ENCODE data around the gene RPL5. TPM values are rescaled to one million over a fixed set of nuclear protein-coding genes. Genes with fewer than 3 reads are reported as not detected.

The RPL5 gene
- total and polyA plus RNA-seq, 5 donors, result 670 to 1,138 (median 685) TPM

DNA sequence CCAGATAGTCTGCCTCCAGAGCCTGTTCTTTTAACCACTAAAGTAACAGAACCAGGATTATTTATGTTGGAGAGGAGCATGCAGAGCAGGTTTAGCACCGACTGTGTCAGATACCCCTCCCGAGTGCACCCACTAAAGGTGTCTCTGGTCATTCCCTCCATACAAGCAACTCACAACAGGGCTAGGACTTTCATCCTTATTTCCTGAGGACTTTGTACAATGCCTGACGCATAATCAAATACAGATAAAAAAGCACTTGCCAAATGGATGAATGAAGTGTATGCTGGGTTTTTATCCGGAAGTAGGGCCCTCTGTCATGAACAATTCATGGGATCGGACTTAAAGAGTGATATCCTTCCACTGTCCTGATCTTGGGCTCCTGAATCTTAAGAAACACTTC, 26.0 kb downstream of the RPL5 start:
- Histone ChIP-seq H3K4me1 (ENCODE audit: control insufficient read depth, insufficient read depth, low read length) (no peaks in the 10 kb centered on the region), H3K27me3 (ENCODE audit: control insufficient read depth, insufficient read depth) (no peaks in the 10 kb centered on the region), H3K27ac (ENCODE audit: low read length) (no peak overlapping the region), H3K9me3 (ENCODE audit: control insufficient read depth, low read length) (no peaks in the 10 kb centered on the region), H3K4me3 (ENCODE audit: low read length) (no peak overlapping the region)
- intact Hi-C loops (cut with DNase I), result loop anchor here in 2 of 4 donors (2.0 kb wide), 2 partner anchors 135 to 137 kb away; no protein-coding TSS in a partner anchor
- ATAC-seq (no peak), DNase-seq (no peak)
- WGBS, result 78% methylated on average over 5 of the region's 5 CpGs

DNA sequence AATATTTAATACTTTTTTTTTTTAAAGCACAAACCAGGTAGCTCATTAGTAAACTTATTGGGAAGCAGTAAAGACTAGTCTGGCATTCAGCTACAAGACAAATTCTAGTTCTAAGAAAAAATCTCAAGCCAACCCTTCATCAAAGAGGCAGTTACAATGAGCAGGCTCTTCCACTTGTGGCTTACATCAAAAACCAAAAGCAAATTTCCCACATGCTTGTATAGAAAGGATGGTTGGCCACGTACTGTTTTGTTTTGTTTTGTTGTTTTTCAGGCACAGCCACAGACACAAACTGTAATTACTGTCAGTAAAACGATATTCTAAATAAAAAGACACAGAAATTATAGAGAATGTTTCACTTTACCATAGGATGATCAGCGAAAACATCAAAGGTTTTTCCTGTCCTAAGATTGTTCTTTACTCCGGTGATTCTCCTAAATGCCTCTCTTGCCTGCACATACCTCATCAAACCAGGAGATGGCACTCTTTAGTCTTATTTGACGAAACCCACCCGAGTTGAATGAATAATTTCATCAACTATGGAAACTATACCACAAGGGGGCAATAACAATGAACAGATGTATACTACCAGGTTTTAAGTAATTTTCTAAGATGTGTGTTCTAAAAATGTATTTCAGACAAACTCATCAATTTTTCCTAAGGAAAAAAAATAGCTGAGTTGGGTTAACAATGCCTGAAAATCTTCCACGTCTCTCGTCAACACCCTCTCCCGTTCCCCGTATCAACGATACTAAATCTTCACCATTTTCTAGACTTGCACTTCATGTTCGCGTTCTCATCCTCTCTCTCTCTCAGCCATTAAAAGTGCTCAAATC, 26.9 kb downstream of the RPL5 start:
- H3K27ac ChIP-seq (ENCODE audit: low read length), result no peak overlapping the region

DNA sequence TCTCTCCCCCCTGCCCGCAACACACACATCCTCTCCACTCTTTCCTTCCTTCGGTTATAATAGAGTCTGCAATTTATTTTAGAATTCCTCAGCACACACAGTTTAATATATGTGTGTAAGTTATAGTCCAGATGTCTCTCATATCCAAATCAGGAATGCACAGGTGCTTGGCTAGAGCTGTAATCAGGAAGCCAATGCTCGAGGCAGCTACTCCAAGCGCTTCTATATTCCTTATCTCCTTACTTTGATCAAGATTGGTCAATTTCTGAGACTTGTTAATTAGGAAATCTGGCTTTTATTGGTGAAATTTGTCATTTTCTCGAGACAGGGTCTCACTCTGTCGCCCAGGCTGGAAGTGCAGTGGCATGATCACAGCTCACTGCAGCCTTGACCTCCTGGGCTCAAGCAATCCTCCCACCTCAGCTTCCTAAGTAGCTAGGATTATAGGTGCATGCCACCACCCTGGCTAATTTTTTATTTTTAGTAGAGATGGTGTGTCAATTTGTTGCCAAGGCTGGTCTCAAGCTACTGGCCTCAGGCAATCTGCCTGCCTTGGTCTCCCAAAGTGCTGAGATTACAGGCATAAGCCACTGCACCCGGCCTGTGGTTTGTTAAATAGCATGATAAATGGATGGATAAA, 27.7 kb downstream of the RPL5 start:
- ATAC-seq (peak in 1 of 2 donors; percentile 20), DNase-seq (no peak)
- intact Hi-C loops (cut with DNase I), result loop anchor here (1.0 to 5.0 kb wide), 4 partner anchors 93 to 135 kb away; no protein-coding TSS in a partner anchor
- Histone ChIP-seq H3K4me3 (ENCODE audit: low read length) (peak overlapping the region; percentile 47), H3K27me3 (ENCODE audit: control insufficient read depth, insufficient read depth) (no peaks in the 10 kb centered on the region), H3K4me1 (ENCODE audit: control insufficient read depth, insufficient read depth, low read length) (no peaks in the 10 kb centered on the region), H3K27ac (ENCODE audit: low read length) (no peak overlapping the region), H3K9me3 (ENCODE audit: control insufficient read depth, low read length) (no peaks in the 10 kb centered on the region)
- WGBS, result 60% methylated on average over 7 of the region's 7 CpGs

More for the DNA sequence above, 26.9 kb downstream of the RPL5 start:
- DNase-seq, result no peak
- Histone ChIP-seq H3K4me3 (ENCODE audit: low read length) (peak overlapping the region; percentile 47), H3K9me3 (ENCODE audit: control insufficient read depth, low read length) (no peaks in the 10 kb centered on the region), H3K4me1 (ENCODE audit: control insufficient read depth, insufficient read depth, low read length) (no peaks in the 10 kb centered on the region), H3K27me3 (ENCODE audit: control insufficient read depth, insufficient read depth) (no peaks in the 10 kb centered on the region)
- WGBS, result 23% methylated on average over 13 of the region's 13 CpGs
- intact Hi-C loops (cut with DNase I), result loop anchor here (1.0 to 2.0 kb wide), 3 partner anchors 134 to 136 kb away; no protein-coding TSS in a partner anchor
- peak; percentile 76 to 78 for ATAC-seq

DNA sequence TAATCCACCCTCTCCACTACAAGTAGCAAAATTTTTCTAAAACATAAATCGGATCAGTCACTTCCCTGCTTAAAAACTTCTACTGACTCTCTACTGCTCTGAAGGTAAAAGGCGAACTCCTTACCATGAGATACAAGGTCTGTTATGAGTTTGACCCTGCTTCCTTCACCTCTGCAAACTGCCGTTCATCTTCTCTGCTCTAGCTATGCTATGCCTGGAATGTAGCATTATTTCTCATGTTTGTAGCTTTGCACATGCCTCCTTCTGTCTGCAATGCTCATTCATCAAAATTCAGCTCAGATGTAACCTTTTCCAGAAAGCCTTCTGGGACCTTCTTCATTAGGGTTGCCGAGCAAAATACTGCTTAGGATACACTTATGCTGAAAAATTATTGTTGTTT, 30.8 kb downstream of the RPL5 start:
- no peak for DNase-seq
- H3K4me3 ChIP-seq (ENCODE audit: low read length), result no peak overlapping the region
- intact Hi-C loops (cut with DNase I), result loop anchor here in 1 of 4 donors (5.0 kb wide), 1 partner anchor 90 kb away; no protein-coding TSS in a partner anchor
- H3K9me3 ChIP-seq (ENCODE audit: control insufficient read depth, low read length), result no peaks in the 10 kb centered on the region
- 78% methylated on average over 4 of the region's 4 CpGs for WGBS
- no peak for ATAC-seq
- no peaks in the 10 kb centered on the region for H3K27me3 ChIP-seq (ENCODE audit: control insufficient read depth, insufficient read depth)
- no peak overlapping the region for H3K27ac ChIP-seq (ENCODE audit: low read length)
- H3K4me1 ChIP-seq (ENCODE audit: control insufficient read depth, insufficient read depth, low read length), result no peaks in the 10 kb centered on the region

DNA sequence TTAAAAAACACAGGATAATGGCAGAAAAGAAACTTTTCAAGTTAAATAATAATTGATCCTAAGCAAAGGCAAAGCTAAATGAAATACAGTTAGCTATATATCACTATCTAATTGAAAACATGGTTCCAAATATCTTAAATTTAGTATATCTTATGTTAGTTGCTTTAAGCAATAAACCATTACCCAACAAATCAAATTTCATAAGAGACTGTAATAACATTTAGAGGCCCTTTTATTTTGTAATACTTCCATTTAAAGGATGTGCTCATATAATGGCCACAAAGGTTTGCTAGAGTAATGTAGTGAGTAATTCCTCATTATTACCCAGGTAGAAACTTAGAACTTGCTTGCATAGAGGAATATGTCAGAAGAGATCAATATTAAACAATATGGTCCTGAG, 32.3 kb downstream of the RPL5 start:
- intact Hi-C loops (cut with DNase I), result loop anchor here in 1 of 4 donors (5.0 kb wide), 1 partner anchor 88 kb away; no protein-coding TSS in a partner anchor
- H3K4me1 ChIP-seq (ENCODE audit: control insufficient read depth, insufficient read depth, low read length), result no peaks in the 10 kb centered on the region
- no peak overlapping the region for H3K4me3 ChIP-seq (ENCODE audit: low read length)
- H3K27ac ChIP-seq (ENCODE audit: low read length), result no peak overlapping the region
- H3K27me3 ChIP-seq (ENCODE audit: control insufficient read depth, insufficient read depth), result no peaks in the 10 kb centered on the region
- no peak for ATAC-seq
- no peaks in the 10 kb centered on the region for H3K9me3 ChIP-seq (ENCODE audit: control insufficient read depth, low read length)
- no peak for DNase-seq

DNA sequence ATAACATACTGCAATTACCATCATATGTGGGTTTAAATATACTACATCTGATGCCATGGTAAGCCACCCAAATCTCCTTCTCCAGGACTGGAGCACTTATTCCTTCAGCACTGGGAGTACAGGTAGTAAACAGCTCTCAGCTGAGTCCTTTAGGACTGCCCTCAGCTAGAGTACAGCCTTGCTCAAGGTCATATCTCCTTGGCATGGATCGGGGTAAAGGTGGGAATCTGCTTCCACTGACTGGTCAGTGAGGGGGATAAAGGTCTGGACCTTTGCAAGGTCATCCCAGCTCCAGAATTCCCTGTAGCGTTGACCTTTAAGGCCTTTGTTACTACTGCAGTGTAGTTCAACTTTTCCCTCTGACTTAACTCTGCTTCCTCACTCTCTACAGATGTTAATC, 38.8 kb downstream of the RPL5 start:
- Histone ChIP-seq H3K4me1 (ENCODE audit: control insufficient read depth, insufficient read depth, low read length) (no peaks in the 10 kb centered on the region), H3K4me3 (ENCODE audit: low read length) (no peak overlapping the region), H3K9me3 (ENCODE audit: control insufficient read depth, low read length) (no peaks in the 10 kb centered on the region), H3K27me3 (ENCODE audit: control insufficient read depth, insufficient read depth) (no peaks in the 10 kb centered on the region), H3K27ac (ENCODE audit: low read length) (no peak overlapping the region)
- no peak for ATAC-seq
- 91% methylated on average over 2 of the region's 2 CpGs for WGBS
- no peak for DNase-seq
- intact Hi-C loops (cut with DNase I), result no loop called here

DNA sequence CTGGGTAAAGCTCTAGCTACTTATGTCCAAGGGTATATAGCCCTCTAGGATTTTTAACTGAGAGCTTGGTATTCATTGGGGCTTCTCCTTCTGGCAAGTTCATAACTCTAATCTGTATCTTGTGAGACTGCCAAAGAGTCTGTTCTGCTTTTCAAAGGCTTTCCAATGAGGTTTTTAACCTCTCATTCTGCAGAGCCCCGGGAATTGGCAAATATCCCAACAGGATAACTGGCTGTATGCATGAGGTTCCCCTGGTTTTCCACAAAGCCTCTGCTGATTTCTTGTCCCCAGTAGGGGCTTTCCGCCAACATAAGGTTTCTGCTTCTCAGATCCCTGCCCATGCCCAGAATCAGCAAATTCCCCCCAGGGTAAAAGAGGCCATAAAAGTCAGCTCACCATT, 40.9 kb downstream of the RPL5 start:
- Histone ChIP-seq H3K4me1 (ENCODE audit: control insufficient read depth, insufficient read depth, low read length) (no peaks in the 10 kb centered on the region), H3K4me3 (ENCODE audit: low read length) (no peak overlapping the region), H3K27ac (ENCODE audit: low read length) (no peak overlapping the region), H3K9me3 (ENCODE audit: control insufficient read depth, low read length) (no peaks in the 10 kb centered on the region), H3K27me3 (ENCODE audit: control insufficient read depth, insufficient read depth) (no peaks in the 10 kb centered on the region)
- DNase-seq (no peak), ATAC-seq (no peak)
- WGBS, result 75% methylated on average over 2 of the region's 2 CpGs
- intact Hi-C loops (cut with DNase I), result no loop called here

DNA sequence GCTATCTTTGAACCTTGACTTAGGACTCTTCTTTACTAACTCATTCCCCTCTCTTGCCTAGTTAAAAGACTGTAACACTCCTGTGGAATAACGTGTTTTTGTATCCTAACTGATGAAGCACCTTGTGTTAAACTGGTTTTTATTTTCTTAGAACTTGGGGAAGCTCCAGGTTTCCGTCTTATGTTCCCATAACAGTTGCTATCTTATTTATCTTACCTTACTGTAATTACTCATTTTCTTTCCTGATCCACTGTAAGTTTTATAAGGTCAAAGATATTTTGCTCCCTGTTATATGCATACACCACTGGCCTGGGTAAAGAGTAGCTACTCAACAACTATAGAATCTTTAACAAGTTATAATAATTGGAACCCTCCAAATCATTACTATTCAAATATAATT, 43.1 kb downstream of the RPL5 start:
- Histone ChIP-seq H3K9me3 (ENCODE audit: control insufficient read depth, low read length) (no peaks in the 10 kb centered on the region), H3K4me1 (ENCODE audit: control insufficient read depth, insufficient read depth, low read length) (no peaks in the 10 kb centered on the region), H3K27me3 (ENCODE audit: control insufficient read depth, insufficient read depth) (no peaks in the 10 kb centered on the region), H3K4me3 (ENCODE audit: low read length) (no peak overlapping the region), H3K27ac (ENCODE audit: low read length) (no peak overlapping the region)
- DNase-seq, result no peak
- 88% methylated on average over 2 of the region's 2 CpGs for WGBS
- ATAC-seq, result no peak
- intact Hi-C loops (cut with DNase I), result no loop called here

DNA sequence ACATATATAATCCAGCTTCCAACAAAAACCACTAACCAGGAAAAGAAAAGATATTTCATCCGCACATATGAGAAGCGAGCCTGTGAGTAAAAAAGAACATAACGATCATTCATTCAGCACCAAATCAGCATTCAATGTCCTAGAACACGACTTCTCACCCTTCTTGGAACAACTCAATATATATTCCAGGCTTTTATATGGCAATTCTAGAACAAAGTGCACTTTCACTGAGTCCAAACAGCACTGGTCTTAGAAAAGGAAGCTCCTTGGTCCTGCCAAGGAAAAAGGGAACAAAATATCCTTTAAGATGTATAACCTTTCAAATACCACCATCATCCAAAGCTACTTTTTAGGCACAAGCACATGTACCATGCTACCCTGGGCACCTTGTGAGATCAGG, 44.5 kb downstream of the RPL5 start:
- H3K4me3 ChIP-seq (ENCODE audit: low read length), result no peak overlapping the region
- DNase-seq (no peak), ATAC-seq (no peak)
- H3K27me3 ChIP-seq (ENCODE audit: control insufficient read depth, insufficient read depth), result no peaks in the 10 kb centered on the region
- intact Hi-C loops (cut with DNase I), result no loop called here
- H3K27ac ChIP-seq (ENCODE audit: low read length), result no peak overlapping the region
- 87% methylated on average over 4 of the region's 4 CpGs for WGBS
- no peaks in the 10 kb centered on the region for H3K4me1 ChIP-seq (ENCODE audit: control insufficient read depth, insufficient read depth, low read length)
- H3K9me3 ChIP-seq (ENCODE audit: control insufficient read depth, low read length), result no peaks in the 10 kb centered on the region

DNA sequence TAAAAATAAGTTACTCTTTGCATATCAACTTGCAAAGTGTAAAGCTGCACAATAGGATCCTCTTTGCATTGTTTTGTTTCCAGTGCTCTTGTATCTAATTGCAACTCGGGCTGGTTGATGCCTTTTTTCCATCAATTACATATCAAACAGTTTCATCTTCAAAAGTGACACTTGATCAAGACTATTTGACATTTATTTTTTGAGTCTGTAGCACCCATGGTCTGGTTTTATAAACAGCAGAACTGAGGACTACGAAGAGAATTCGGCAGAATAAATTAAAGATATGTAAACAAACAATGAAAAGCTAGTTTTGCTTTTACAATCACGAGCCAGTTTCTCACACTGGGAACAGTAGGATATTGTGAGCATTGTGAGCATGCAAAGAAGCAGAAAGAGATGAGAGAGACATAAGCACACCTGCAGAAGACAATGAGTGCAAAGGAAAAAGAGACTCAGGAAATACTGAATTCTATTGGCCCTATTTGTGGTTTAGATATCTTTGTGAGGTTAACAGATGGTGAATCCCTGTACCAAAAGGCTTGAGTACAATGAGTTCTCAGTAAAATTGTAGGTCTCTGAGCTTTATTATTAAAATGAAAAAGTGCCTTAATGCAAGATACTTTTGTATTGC, 45.4 kb downstream of the RPL5 start:
- H3K9me3 ChIP-seq (ENCODE audit: control insufficient read depth, low read length), result no peaks in the 10 kb centered on the region
- 67% methylated on average over 4 of the region's 4 CpGs for WGBS
- DNase-seq (no peak), ATAC-seq (no peak)
- no peaks in the 10 kb centered on the region for H3K27me3 ChIP-seq (ENCODE audit: control insufficient read depth, insufficient read depth)
- intact Hi-C loops (cut with DNase I), result no loop called here
- H3K27ac ChIP-seq (ENCODE audit: low read length), result no peak overlapping the region
- no peak overlapping the region for H3K4me3 ChIP-seq (ENCODE audit: low read length)
- no peaks in the 10 kb centered on the region for H3K4me1 ChIP-seq (ENCODE audit: control insufficient read depth, insufficient read depth, low read length)

DNA sequence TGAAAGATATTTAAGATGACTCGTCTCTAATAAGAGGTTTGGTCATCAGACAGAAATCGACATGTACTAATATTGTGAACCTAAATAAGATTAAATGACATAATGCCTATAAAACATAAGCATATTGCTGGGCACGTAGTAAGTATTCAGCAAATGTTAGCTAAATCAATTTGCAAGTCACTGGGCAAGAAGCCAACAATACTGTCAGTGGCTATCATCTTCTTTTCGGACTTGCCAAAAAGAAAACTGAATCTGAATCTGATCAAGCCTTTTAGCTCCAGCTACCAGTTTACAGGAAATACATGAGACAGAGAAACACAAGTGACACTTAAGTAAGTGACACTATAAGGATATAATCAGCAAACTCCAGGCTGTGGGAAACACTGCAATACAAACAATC, 46.0 kb downstream of the RPL5 start:
- intact Hi-C loops (cut with DNase I), result no loop called here
- Histone ChIP-seq H3K27me3 (ENCODE audit: control insufficient read depth, insufficient read depth) (no peaks in the 10 kb centered on the region), H3K4me1 (ENCODE audit: control insufficient read depth, insufficient read depth, low read length) (no peaks in the 10 kb centered on the region), H3K4me3 (ENCODE audit: low read length) (no peak overlapping the region), H3K27ac (ENCODE audit: low read length) (no peak overlapping the region), H3K9me3 (ENCODE audit: control insufficient read depth, low read length) (no peaks in the 10 kb centered on the region)
- WGBS, result 69% methylated on average over 4 of the region's 4 CpGs
- DNase-seq (no peak), ATAC-seq (no peak)

Measured in right cardiac atrium (tissue), 5 donors.